ENCODE data around the gene DNAH17.

DNAH17 gene

GRCh38 chr17:78391843-78392242, 185.4 kb downstream of the DNAH17 start:
- peak; percentile 71 for ATAC-seq
- no peak for TF ChIP-seq ARNTL (CRISPR knock-in tag; IDR thresholded peaks at IDR 0.05; ENCODE audit: borderline replicate concordance, low read depth)
- no peak for TF ChIP-seq PATZ1 (CRISPR knock-in tag; IDR thresholded peaks at IDR 0.05; ENCODE audit: borderline replicate concordance)
- TF ChIP-seq CSRNP3 (CRISPR knock-in tag; IDR thresholded peaks at IDR 0.05): no peak
- no peak for TF ChIP-seq GLIS3 (CRISPR knock-in tag; IDR thresholded peaks at IDR 0.05)
- TF ChIP-seq SNAI2 (CRISPR knock-in tag; IDR thresholded peaks at IDR 0.05): no peak

GRCh38 chr17:78391051-78391431, 186.2 kb downstream of the DNAH17 start:
- no peak for TF ChIP-seq TCF4 (CRISPR knock-in tag; IDR thresholded peaks at IDR 0.05; ENCODE audit: borderline replicate concordance)
- TF ChIP-seq ESRRG (CRISPR knock-in tag; IDR thresholded peaks at IDR 0.05): no peak
- TF ChIP-seq SNAI2 (CRISPR knock-in tag; IDR thresholded peaks at IDR 0.05): no peak
- no peak for TF ChIP-seq BACH2 (CRISPR knock-in tag; IDR thresholded peaks at IDR 0.05; ENCODE audit: borderline replicate concordance)
- no peak for TF ChIP-seq ZNF565 (CRISPR knock-in tag; conservative IDR thresholded peaks at IDR 0.05; ENCODE audit: low read depth)
- TF ChIP-seq CSDC2 (CRISPR knock-in tag; IDR thresholded peaks at IDR 0.05): no peak
- TF ChIP-seq TSHZ2 (CRISPR knock-in tag; IDR thresholded peaks at IDR 0.05): no peak
- TF ChIP-seq OSR1 (CRISPR knock-in tag; IDR thresholded peaks at IDR 0.05): no peak
- no peak for TF ChIP-seq ZNF8 (CRISPR knock-in tag; IDR thresholded peaks at IDR 0.05)
- ATAC-seq: no peak; the same call in 2 of the 3 replicates

- ATAC-seq: peak; percentile 85
- TF ChIP-seq ISL1 (CRISPR knock-in tag; IDR thresholded peaks at IDR 0.05) (peak; percentile 45), CREB5 (CRISPR knock-in tag; IDR thresholded peaks at IDR 0.05; ENCODE audit: low read depth) (peak; percentile 85; the same call in 1 of the 2 replicates), TCF4 (CRISPR knock-in tag; IDR thresholded peaks at IDR 0.05; ENCODE audit: borderline replicate concordance) (peak; percentile 81; the same call in 1 of the 2 replicates), ZNF8 (CRISPR knock-in tag; IDR thresholded peaks at IDR 0.05) (0 out of 2 replicates have a peak, but pooled peaks have one; percentile 17), SNAI2 (CRISPR knock-in tag; IDR thresholded peaks at IDR 0.05) (peak; percentile 64; the same call in 1 of the 2 replicates), TOX (CRISPR knock-in tag; IDR thresholded peaks at IDR 0.05; ENCODE audit: borderline replicate concordance) (no peak), ESRRG (CRISPR knock-in tag; IDR thresholded peaks at IDR 0.05) (no peak)
Observed at GRCh38 chr17:78390241-78391050, 186.8 kb downstream of the DNAH17 start.

GRCh38 chr17:78387977-78388941, 188.9 kb downstream of the DNAH17 start:
- no peak for ATAC-seq
- TF ChIP-seq ZNF565 (CRISPR knock-in tag; conservative IDR thresholded peaks at IDR 0.05; ENCODE audit: low read depth) (no peak), ARNTL (CRISPR knock-in tag; IDR thresholded peaks at IDR 0.05; ENCODE audit: borderline replicate concordance, low read depth) (no peak), ZNF8 (CRISPR knock-in tag; IDR thresholded peaks at IDR 0.05) (no peak), ESRRG (CRISPR knock-in tag; IDR thresholded peaks at IDR 0.05) (no peak), CSDC2 (CRISPR knock-in tag; IDR thresholded peaks at IDR 0.05) (no peak), TSHZ2 (CRISPR knock-in tag; IDR thresholded peaks at IDR 0.05) (no peak), PPARA (CRISPR knock-in tag; IDR thresholded peaks at IDR 0.05; ENCODE audit: borderline replicate concordance) (no peak), ISL1 (CRISPR knock-in tag; IDR thresholded peaks at IDR 0.05) (no peak), TCF4 (CRISPR knock-in tag; IDR thresholded peaks at IDR 0.05; ENCODE audit: borderline replicate concordance) (no peak), ZC3H10 (CRISPR knock-in tag; IDR thresholded peaks at IDR 0.05) (no peak), GLIS3 (CRISPR knock-in tag; IDR thresholded peaks at IDR 0.05) (no peak), ZFP3 (CRISPR knock-in tag; IDR thresholded peaks at IDR 0.05) (no peak), OSR1 (CRISPR knock-in tag; IDR thresholded peaks at IDR 0.05) (no peak), CSRNP3 (CRISPR knock-in tag; IDR thresholded peaks at IDR 0.05) (no peak)

Data from SK-N-SH treated with all-trans-retinoic acid at 6 μM for 48 hours (cell line).